SU-DHL-6 (cell line): Measurements from ENCODE around the gene IL21.

Experiments used
- H2AFZ ChIP-seq: fragments of 200-600 bp; sonication (generic); 2 replicates; pipeline ENCODE4 v1.6.1; 2014; ENCODE audit warnings: low read depth, mild to moderate bottlenecking, moderate library complexity, mixed read lengths, antibody characterized with exemption, low read length; ENCODE audit not compliant: severe bottlenecking
- H3F3A ChIP-seq: fragments of 200-600 bp; shearing (Covaris generic); 2 replicates; pipeline ENCODE4 v1.6.0; 2016; ENCODE audit warnings: antibody characterized with exemption, mild to moderate bottlenecking; ENCODE audit not compliant: insufficient read depth
- H3K27ac ChIP-seq: fragments of 200-600 bp; sonication (generic); 2 replicates; pipeline ENCODE4 v1.5.1; 2016; ENCODE audit warnings: low read depth, mild to moderate bottlenecking, low read length, moderate library complexity, mixed read lengths
- H3K27me3 ChIP-seq: fragments of 200-600 bp; sonication (generic), shearing (Covaris generic); 2 replicates; pipeline ENCODE4 v1.6.0; 2014; ENCODE audit warnings: mild to moderate bottlenecking, low read length
- H3K36me3 ChIP-seq: fragments of 200-600 bp; sonication (generic); 2 replicates; pipeline ENCODE4 v1.6.1; 2014; ENCODE audit warnings: mild to moderate bottlenecking, low read length, mixed read lengths
- H3K4me2 ChIP-seq: fragments of 300-600, 200-600 bp; shearing (Covaris generic), sonication (generic); 2 replicates; pipeline ENCODE4 v1.6.0; 2014; ENCODE audit warnings: low read length, low read depth, mild to moderate bottlenecking; ENCODE audit not compliant: poor library complexity, severe bottlenecking
- H3K4me3 ChIP-seq: fragments of 200-600 bp; sonication (generic); 2 replicates; pipeline ENCODE4 v1.5.1; 2014; ENCODE audit warnings: antibody characterized with exemption, low read length, mild to moderate bottlenecking, mixed read lengths; ENCODE audit not compliant: insufficient read depth, poor library complexity, severe bottlenecking
- H3K79me2 ChIP-seq: fragments of 200-600 bp; sonication (generic); 2 replicates; pipeline ENCODE4 v1.6.1; 2014; ENCODE audit warnings: mild to moderate bottlenecking, low read length, moderate library complexity; ENCODE audit not compliant: insufficient read depth
- H3K9ac ChIP-seq: fragments of 200-600 bp; sonication (generic); 2 replicates; pipeline ENCODE4 v1.7.0; 2014; ENCODE audit warnings: mild to moderate bottlenecking, low read length
- H3K9me2 ChIP-seq: fragments of 200-600 bp; sonication (generic); replicated peaks from 2 replicates; pipeline ENCODE4 v1.6.1; 2014; ENCODE audit warnings: low read length; ENCODE audit not compliant: insufficient read depth
- H3K9me3 ChIP-seq: fragments of 200-600 bp; sonication (generic); 2 replicates; pipeline ENCODE4 v1.6.1; 2014; ENCODE audit warnings: low read length, mixed read lengths; ENCODE audit not compliant: insufficient read depth
- H4K20me1 ChIP-seq: fragments of 200-600 bp; sonication (generic); 2 replicates; pipeline ENCODE4 v1.6.1; 2014; ENCODE audit warnings: low read depth, mild to moderate bottlenecking, antibody characterized with exemption, low read length, moderate library complexity, mixed read lengths
- CTCF ChIP-seq: fragments of 200-600 bp; sonication (generic); IDR thresholded peaks from one replicate; pipeline ENCODE4 v1.5.1; 2017; ENCODE audit warnings: antibody characterized with exemption, mild to moderate bottlenecking, low read length, moderate library complexity; ENCODE audit not compliant: insufficient read depth, poor library complexity, severe bottlenecking
- EZH2phosphoT487 ChIP-seq: fragments of 200-600 bp; sonication (generic), shearing (Covaris generic); conservative IDR thresholded peaks from 2 replicates; pipeline ENCODE4 v1.6.1; 2018; ENCODE audit warnings: mild to moderate bottlenecking, antibody characterized with exemption, low read length, moderate library complexity, mixed read lengths

Gene IL21

GRCh38 chr4:122616915-122617596, 3.8 kb downstream of the IL21 start:
- no peaks in the 10 kb centered on the region for H3K36me3 ChIP-seq
- H3K4me2 ChIP-seq = no peak overlapping the region
- no peak overlapping the region for H3K27ac ChIP-seq
- TF ChIP-seq EZH2phosphoT487 = no peak
- no peaks in the 10 kb centered on the region for H3F3A ChIP-seq
- H3K9me3 ChIP-seq = no peaks in the 10 kb centered on the region
- H3K79me2 ChIP-seq = no peaks in the 10 kb centered on the region
- H3K9me2 ChIP-seq = no peaks in the 10 kb centered on the region
- H4K20me1 ChIP-seq = no peaks in the 10 kb centered on the region
- no peak overlapping the region for H3K9ac ChIP-seq
- H3K27me3 ChIP-seq = no peaks in the 10 kb centered on the region
- H2AFZ ChIP-seq = no peak overlapping the region
- no peak overlapping the region for H3K4me3 ChIP-seq

- Histone ChIP-seq H3K79me2 (no peaks in the 10 kb centered on the region), H3K9ac (no peak overlapping the region), H3K4me3 (no peak overlapping the region), H3K27me3 (no peaks in the 10 kb centered on the region), H3K9me2 (no peaks in the 10 kb centered on the region), H3K4me2 (no peak overlapping the region), H3F3A (no peaks in the 10 kb centered on the region), H3K27ac (no peak overlapping the region), H3K9me3 (no peaks in the 10 kb centered on the region), H2AFZ (no peak overlapping the region), H3K36me3 (no peaks in the 10 kb centered on the region), H4K20me1 (no peaks in the 10 kb centered on the region)
- TF ChIP-seq EZH2phosphoT487 (no peak), CTCF (no peak)
Observed at GRCh38 chr4:122614621-122615020, 6.2 kb downstream of the IL21 start.

GRCh38 chr4:122612540-122612939, 8.3 kb downstream of the IL21 start:
- no peaks in the 10 kb centered on the region for H3F3A ChIP-seq
- no peak overlapping the region for H3K4me2 ChIP-seq
- no peak overlapping the region for H2AFZ ChIP-seq
- no peak overlapping the region for H3K4me3 ChIP-seq
- no peaks in the 10 kb centered on the region for H3K9me2 ChIP-seq
- H3K9me3 ChIP-seq = no peaks in the 10 kb centered on the region
- H3K79me2 ChIP-seq = no peaks in the 10 kb centered on the region
- no peaks in the 10 kb centered on the region for H3K27me3 ChIP-seq
- no peak overlapping the region for H3K27ac ChIP-seq
- no peaks in the 10 kb centered on the region for H4K20me1 ChIP-seq
- H3K9ac ChIP-seq = no peak overlapping the region
- H3K36me3 ChIP-seq = no peaks in the 10 kb centered on the region
- TF ChIP-seq EZH2phosphoT487 (no peak), CTCF (no peak)

- H4K20me1 ChIP-seq = no peaks in the 10 kb centered on the region
- no peak overlapping the region for H3K4me3 ChIP-seq
- H3K27ac ChIP-seq = no peak overlapping the region
- H3K36me3 ChIP-seq = no peaks in the 10 kb centered on the region
- no peak overlapping the region for H3K4me2 ChIP-seq
- H3K27me3 ChIP-seq = no peaks in the 10 kb centered on the region
- H2AFZ ChIP-seq = no peak overlapping the region
- H3K9ac ChIP-seq = no peak overlapping the region
- no peaks in the 10 kb centered on the region for H3F3A ChIP-seq
- H3K9me3 ChIP-seq = no peaks in the 10 kb centered on the region
- H3K79me2 ChIP-seq = no peaks in the 10 kb centered on the region
- H3K9me2 ChIP-seq = no peaks in the 10 kb centered on the region
- TF ChIP-seq CTCF = no peak
- TF ChIP-seq EZH2phosphoT487 = no peak
Observed at GRCh38 chr4:122606364-122607043, 14.4 kb downstream of the IL21 start.
